ENCODE results near the gene SRMS. TPM values are rescaled to one million over a fixed set of nuclear protein-coding genes. Genes with fewer than 3 reads are reported as not detected.

SRMS gene
- total RNA-seq, 1 donor from 2014 or later = not detected

DNA sequence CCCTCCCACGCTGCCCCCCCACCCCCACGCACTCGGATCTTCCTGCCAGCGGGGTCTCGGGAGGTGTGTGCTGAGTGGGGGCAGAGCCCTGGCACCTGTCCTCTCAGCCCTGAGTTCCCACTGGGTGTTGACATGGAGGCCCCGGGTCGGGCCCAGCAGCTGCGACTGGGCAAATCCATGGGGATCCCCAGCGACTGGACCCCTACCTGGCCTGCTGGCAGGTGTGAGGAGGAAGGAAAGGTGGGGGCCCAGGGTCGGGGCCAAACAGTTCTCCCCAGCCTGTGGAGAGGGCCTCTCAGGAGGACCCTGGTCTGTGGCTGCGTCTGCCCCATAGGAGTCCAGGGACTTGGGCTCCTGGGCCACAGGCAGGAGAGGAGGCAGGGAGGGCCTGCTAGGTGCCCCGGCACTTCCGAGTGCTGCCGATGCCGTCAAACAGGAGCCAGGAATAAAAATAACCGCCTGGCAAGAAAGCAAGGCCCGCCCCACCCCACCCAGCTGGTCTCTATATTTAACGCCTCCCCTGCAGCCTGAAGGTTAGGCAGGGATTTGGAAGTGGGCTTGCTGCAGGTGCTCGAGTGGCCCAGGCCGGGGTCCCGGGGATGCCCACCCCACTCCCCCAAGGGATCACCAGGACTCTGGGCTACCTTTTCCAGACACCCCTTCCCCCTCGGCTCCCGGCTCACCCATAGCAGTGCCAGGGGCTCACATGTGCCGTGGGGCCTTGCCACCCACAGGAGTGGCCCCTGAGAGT, 47.2 kb downstream of the SRMS start:
- no peak overlapping the region for H3K4me3 Mint-ChIP-seq (ENCODE audit: low read depth)

DNA sequence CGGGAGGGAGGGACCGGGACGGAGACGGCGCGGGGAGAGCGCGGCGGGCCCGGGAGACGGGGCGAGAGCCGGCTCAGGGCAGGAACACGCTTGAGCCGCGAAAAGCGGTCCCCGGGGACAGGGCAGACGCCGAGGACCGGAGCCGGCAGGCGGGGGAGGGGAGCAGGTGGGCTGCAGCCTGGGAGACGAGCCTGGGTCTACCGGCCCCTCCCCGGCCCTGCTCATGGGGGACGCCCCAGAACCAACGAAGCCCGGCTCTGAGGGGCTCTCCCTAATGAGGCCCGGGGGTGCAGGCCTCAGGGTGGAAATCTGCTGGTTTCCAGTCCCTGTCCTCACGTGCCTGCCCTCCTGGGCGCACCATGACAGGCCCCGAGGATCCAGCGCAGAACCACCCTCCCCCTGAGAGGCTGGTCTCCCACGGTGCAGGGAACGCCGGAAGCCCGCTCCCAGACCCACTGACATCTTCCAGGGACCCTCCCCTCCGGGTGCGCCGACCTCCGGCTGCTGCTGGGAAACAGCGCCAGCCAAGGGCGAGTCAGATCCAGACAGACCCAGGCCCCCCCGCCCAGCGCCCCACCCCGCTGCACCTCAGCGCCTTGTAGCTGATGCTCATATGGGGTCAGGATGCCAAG, 48.1 kb downstream of the SRMS start:
- peak; percentile 21 for DNase-seq (ENCODE audit: low spot score, unreplicated experiment)
- Mint-ChIP-seq H3K4me3 (ENCODE audit: low read depth) (no peak overlapping the region), H3K9me3 (ENCODE audit: low read depth) (no peaks in the 10 kb centered on the region), H3K27me3 (peaks cover 26% of the 10 kb centered on the region), H3K36me3 (ENCODE audit: insufficient read depth) (no peaks in the 10 kb centered on the region), H3K27ac (no peak overlapping the region), H3K4me1 (ENCODE audit: low read depth) (peaks cover 1% of the 10 kb centered on the region)
- TF ChIP-seq, protein P1, sequence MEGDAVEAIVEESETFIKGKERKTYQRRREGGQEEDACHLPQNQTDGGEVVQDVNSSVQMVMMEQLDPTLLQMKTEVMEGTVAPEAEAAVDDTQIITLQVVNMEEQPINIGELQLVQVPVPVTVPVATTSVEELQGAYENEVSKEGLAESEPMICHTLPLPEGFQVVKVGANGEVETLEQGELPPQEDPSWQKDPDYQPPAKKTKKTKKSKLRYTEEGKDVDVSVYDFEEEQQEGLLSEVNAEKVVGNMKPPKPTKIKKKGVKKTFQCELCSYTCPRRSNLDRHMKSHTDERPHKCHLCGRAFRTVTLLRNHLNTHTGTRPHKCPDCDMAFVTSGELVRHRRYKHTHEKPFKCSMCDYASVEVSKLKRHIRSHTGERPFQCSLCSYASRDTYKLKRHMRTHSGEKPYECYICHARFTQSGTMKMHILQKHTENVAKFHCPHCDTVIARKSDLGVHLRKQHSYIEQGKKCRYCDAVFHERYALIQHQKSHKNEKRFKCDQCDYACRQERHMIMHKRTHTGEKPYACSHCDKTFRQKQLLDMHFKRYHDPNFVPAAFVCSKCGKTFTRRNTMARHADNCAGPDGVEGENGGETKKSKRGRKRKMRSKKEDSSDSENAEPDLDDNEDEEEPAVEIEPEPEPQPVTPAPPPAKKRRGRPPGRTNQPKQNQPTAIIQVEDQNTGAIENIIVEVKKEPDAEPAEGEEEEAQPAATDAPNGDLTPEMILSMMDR (IDR thresholded peaks at IDR 0.05; ENCODE audit: unreplicated experiment) = no peak

More for the DNA sequence above, 47.2 kb downstream of the SRMS start:
- Mint-ChIP-seq H3K4me1 (ENCODE audit: low read depth) (peaks cover 1% of the 10 kb centered on the region), H3K9me3 (ENCODE audit: low read depth) (peaks cover 5% of the 10 kb centered on the region), H3K27me3 (peaks cover 33% of the 10 kb centered on the region), H3K27ac (no peak overlapping the region), H3K36me3 (ENCODE audit: insufficient read depth) (no peaks in the 10 kb centered on the region)
- peak; percentile 9 for DNase-seq (ENCODE audit: low spot score, unreplicated experiment)
- TF ChIP-seq, protein P1 (IDR thresholded peaks at IDR 0.05; ENCODE audit: unreplicated experiment) = no peak

DNA sequence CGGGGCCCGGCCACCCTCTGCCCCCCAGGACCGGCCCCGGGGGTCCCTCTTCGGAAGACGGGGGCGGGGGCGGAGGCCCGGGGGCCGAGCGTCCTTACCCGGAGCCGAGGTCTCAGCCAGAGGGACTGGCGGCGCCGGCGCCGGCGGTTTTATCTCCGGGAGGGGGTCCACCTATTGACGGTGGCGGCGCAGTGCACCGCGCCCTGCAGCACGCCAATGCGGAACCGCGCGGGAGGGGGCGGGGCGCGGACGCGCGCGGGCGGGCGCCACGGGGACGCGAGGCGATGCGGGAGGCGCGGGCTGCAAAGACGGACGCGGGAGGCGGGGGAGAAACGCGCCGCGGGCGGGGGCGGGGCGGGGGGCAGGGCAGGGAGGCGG, 48.6 kb downstream of the SRMS start, which contains the start of gene EEF1A2:
Gene EEF1A2, minus strand, starts transcription at position 124 of the 378 bp plus-strand sequence. CDS start 1,320 bp downstream, outside the sequence.
- peak; percentile 23 for DNase-seq (ENCODE audit: low spot score, unreplicated experiment)
- Mint-ChIP-seq H3K4me3 (ENCODE audit: low read depth) (peak within 1 kb of the TSS; percentile 51), H3K9me3 (ENCODE audit: low read depth) (no peaks in the 10 kb centered on the region), H3K27me3 (peaks cover 23% of the 10 kb centered on the region), H3K27ac (no peak within 1 kb of the TSS), H3K4me1 (ENCODE audit: low read depth) (peaks cover 1% of the 10 kb centered on the region), H3K36me3 (ENCODE audit: insufficient read depth) (no peaks in the 10 kb centered on the region)
- TF ChIP-seq, protein P1 (IDR thresholded peaks at IDR 0.05; ENCODE audit: unreplicated experiment) = no peak

DNA sequence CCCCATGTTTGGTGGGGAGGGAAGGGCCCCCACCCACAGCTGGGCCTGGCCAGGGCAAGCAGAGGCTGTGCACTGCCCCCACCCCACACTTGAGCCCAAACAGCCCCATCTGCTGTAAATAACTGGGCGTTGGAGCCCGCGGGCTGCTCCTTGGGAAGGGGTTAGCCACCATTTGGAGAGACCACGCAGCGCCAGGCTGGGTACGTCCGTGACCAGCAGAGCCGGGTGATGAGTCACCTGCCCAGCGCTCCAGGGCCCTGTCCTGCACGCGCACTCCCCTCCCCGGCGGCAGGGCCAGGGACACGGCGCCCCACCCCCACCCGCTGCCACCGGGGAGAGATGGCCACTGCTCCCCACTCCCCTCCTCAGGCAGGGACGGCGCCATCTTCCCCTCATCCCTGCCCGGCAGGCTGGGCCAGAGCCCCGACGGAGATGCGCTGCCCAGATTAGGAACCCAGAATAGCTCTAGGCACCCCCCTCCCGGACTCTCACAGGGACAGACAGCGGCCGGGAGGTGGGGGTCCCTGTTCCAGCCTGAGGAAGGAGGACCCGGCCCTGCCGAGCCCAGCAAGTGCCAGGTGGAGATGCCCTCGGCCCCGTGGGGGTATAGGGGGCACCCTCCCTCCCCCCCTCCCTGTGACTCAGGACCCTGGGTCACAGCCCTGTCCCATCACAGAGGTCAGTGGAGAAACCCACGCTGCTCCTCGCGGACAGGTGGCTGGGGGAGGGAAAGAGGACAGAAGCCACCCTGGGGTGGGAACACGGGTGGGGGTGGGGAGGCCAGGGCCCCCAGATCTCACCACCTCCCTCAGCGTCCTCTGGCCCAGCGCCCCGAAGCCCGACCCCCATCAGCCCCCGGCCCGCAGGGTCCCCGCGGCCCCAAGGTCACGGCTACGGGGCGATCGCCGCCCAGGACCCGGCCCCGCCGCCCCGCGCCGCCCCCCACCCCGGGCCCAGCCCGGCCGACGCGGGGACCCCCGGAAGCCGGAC, 49.3 kb downstream of the SRMS start:
- Mint-ChIP-seq H3K4me1 (ENCODE audit: low read depth) (peaks cover 1% of the 10 kb centered on the region), H3K36me3 (ENCODE audit: insufficient read depth) (no peaks in the 10 kb centered on the region), H3K27me3 (peaks cover 19% of the 10 kb centered on the region), H3K9me3 (ENCODE audit: low read depth) (no peaks in the 10 kb centered on the region), H3K27ac (no peak overlapping the region), H3K4me3 (ENCODE audit: low read depth) (peak overlapping the region; percentile 51)
- TF ChIP-seq, protein P1 (IDR thresholded peaks at IDR 0.05; ENCODE audit: unreplicated experiment) = no peak
- DNase-seq (ENCODE audit: low spot score, unreplicated experiment) = peak; percentile 6
